NOMO-1 treated with dmso at 0.1 percent for 144 hours (cell line): Measurements from ENCODE around the gene PEX7.
"Not testable (repeated sequence)": the region's sequence is repeated elsewhere in the genome, so short reads cannot be mapped to it uniquely, and the experiment has no call there.

ENCODE experiments used
- DNase-seq: peaks from one replicate; lab custom pipeline; 2025; ENCODE audit not compliant: unreplicated experiment; lab: John Stamatoyannopoulos, UW

The PEX7 gene

DNA sequence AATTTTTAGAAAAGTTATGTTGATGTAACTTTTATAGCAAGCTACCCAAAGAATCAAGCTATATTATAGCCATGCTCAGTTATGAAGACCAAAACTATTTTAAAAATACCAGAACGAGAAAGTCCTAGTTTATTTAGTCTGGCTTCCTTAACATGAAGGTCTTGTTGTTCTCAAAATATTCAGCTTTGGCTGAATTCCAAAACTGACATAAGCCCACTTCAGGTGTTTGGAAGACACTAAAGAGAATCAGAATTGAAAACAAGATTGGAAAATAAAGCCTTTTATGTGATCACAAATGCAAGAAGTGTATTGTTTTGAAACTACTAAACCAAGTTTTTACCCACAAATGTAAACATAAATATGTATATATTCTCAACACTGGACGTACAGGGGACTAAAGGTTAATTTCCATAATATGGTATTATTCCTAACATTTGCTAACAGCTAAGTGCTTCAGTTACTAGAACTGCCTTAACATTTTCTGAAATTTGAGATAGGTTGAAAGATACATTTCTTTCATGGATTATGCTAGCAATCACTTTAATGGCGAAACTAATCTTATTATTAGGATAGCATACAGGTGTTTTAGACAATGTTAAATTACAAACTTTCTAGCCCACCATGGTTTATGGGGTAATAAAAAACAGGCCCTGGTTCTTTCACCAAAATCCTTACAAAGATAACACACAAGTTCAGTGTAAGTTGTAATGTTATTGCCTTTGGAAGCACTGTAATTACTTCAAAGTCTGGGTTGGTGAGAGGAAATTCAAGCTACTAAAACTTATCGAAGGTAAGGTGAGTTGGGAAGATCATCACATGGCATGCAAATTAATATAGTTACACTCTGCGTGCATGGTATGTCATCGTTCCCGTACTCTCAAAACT is 31.7 kb upstream of the PEX7 start:
- no peak for DNase-seq

DNA sequence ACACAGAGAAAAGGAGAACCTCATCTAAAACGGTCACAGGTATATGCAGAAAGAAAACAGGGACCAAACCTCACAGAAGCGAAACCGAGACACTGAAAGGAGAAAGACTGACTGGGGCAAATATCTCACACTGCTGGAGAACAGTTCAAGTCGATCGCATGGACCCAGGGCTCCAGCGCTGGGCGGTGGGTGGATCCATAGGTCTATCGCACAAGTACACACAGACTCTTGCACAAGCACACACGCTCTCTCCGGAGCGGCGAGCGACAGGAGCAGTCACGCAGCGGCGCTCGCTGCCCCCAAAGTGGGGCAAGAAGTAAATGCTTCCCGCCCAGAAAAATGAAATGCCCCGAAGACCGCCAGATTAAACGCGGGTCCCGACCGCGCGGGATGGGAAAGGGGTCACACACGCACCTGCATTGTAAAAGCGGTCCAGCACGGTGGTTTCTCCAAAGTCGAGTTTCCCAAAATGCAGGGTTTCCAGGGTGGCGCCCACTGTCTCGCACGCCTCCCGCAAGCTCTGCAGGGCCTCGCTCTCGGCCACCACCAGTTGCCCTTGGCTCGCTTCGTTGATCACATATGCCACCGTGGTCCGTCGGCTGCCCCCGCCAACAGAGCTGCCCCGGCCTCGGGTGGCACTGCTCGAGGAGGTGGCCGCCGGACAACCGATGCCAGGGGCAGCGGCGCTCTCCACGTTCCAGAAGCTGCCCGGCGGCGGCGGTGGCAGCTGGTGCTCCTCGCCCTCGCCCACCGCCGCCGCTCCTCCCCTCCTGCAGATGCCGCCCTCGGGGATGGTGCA is 30.9 kb upstream of the PEX7 start:
- DNase-seq = peak; percentile 55

DNA sequence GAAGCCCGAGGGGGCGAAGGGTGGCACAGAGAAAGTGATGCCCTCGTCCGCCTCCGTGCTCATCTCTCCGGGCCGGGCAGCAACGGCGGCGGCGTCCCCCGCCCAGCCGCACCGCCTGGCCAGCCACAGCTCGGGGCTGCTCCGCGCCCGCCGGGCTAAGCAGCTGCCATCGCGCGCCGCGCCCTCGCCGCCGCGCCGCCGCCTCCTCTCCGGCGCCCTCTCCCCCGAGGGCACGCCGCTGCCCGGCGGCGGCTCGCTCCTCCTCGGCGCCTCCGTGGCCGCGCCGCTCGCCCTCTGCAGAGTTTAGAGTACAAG is 30.3 kb upstream of the PEX7 start:
- DNase-seq = no peak

DNA sequence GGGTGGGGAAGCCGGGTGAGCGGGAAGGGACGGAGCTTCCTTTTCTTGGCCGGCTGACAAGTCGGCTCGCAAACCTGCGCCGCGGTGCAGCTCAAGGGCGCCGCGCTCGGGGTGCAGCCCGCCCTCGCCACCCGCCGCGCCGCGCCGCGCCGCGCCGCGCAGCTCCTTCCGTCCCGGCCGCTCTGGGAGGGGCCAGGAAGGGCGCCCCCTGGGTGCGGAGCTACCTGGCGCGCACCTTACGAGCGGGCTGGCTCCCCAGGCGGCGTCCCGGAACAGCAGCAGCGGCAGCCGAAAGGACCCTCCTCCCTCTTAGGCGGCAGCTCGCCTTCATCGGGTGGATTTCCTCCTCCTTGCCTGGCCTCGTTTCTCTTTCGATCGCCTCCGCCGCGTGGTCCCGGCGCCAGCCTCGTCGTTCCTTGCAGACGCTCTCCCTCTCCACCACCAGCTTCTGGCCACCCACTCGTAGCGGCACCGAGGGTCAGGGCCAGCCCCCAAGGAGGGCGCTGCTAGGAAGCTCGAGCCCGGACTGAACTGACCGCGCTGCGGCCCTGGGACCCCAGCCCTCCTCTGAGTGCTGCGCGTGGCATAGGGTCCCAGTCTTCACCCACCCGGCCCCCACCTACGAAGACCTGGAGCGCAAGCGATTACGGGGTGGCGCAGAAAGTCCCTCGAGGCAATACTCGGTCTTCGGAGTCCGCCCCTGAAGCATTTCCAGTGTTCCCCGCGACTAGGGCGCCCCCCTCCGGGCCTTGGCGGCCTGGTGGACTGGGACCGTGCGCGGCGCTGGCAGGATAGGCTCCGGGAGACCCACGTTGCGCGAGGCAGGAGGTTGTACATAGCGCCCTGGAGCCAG is 29.8 kb upstream of the PEX7 start, which contains the start of gene MAP3K5:
TSS of gene MAP3K5 (minus strand) at position 68 of the 853 bp plus-strand sequence. CDS start 320 bp downstream, outside the sequence.
- DNase-seq = peak; percentile 85

DNA sequence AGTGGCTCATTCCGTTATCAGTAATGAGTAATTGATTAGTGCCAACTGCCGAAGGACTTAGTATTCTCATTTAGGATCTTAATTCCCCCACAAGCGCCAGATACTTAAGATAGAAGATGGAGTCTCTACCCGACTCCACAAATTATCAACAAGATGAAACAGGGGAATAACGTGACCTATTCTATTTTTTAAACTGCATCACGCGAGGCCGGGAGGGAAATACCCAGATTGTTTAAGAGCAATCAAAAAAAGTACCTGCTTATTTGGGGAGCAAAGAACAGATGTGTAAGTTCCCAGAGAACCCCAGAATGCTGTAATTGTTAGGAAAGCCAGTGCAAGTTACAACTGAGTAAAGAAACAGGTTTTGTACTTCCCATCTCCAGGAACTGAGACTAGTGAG is 29.0 kb upstream of the PEX7 start:
- no peak for DNase-seq

DNA sequence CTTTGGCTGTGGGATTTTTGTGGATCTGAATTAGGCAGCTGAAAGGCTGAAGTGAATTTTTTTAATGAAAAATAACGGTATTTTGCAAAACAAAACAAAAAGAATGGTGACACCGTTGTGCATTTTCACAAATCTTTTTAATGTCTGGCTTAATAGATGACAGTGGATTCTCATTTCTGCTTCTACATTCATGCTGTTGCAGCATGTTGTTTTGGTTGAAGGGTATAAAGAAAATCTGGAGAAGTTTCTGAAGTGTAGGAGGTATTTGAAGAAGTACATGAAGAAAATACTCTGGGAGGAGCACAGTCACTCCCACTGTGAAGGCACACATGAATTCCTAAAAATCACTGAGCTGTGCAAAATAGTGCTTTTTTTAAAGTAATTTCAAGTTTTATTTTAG is 27.0 kb upstream of the PEX7 start:
- DNase-seq = no peak

DNA sequence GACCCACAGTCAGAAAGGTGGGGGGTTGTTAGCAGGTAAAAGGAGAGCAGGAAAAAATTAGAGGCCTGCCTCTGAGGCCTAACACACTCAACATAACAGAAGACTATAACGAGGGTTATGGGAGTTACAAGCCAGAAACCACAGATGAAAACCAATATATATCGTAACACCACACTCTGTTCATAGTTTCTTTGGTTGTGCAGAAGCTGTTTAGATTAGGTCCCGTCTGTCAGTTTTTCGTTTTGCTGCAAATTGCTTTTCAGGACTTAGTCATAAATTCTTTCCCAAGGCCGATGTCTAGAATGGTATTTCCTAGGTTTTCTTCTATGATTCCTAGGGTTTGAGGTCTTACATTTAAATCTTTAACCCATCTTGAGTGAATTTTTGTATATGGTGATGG is 26.4 kb upstream of the PEX7 start:
- no peak for DNase-seq

DNA sequence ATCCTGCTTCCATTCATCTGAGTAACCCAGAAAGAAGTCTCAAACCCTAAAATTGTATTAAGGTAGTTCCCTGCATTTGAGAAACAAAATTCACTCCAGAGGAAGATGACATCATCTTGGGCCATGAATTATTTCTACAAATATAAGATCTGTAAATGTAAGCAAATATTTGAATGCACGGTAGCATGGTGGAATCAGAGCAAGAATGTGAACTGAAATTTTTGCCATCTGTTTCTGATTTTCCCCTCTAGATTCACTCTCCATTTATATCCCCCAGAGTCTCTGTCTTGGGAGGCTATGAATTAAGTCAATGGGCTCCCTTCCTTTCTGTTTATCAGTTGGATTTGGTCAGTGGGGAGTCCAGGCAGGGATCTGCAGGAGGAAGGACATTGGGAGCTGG is 24.3 kb upstream of the PEX7 start:
- DNase-seq = no peak

DNA sequence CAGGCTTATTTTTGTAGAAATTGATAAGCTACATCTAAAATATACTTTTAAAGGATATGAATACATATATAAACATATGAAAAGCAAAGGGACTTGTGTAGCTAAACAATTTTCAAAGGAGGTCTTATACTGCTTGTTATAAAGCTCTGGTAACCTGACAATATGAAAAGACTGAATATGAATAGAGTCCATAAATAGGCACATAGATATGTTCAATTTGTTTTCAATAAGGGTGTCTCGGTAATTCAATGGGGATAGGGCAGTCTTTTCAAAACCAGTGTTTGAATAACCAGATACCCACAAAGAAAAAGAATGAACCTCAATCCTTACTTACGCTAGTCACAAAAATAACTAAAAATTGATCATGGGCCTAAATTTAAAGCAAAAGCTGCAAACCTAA is 20.8 kb upstream of the PEX7 start:
- DNase-seq = no peak

DNA sequence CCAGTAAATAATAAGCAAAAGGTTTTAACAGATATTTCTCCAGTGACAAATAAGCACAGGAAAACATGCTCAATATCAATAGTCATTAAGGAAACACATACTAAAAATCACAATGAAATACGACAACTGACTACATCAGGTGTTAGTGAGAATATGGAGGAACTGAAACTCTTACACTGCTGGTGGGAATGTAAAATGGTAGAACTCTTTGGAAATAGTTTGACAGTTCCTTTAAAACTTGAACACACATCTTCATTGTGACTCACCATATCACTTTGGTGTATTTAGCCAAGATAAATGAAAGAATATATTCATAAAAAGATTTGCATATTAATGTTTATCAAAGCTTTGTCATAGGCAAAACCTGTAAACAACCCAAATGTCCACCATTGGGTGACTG is 18.8 kb upstream of the PEX7 start:
- DNase-seq = no peak

DNA sequence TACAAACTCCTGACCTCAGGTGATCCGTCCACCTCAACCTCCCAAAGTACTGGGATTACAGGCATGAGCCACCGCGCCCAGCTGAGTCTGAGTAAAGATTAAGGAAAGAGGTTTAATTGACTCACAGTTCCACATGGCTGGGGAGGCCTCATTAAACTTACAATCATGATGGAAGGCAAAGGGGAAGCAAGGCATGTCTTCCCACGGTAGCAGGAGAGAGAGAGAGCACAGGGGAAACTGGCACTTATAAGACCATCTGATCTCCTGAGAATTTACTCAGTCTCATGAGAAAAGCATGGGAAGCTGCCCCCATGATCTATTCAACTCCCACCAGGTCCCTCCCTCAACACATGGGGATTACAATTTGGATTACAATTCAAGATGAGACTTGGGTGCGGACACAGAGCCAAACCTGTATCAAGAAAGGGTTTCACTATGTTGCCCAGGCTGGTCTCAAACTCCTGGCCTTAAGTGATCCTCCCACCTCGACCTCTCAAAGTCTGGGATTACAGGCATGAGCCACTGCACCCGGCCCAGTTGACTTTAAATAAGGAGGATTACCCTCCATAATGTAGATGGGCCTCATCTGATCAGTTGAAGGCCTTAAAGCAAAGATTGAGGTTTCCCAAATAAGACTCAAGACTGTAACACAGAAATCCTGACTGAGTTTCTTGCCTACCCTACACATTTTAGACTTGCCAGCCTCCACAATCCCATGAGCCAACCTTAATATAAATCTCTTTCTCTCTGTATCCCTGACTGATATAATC is 13.1 kb upstream of the PEX7 start:
- DNase-seq = no peak

DNA sequence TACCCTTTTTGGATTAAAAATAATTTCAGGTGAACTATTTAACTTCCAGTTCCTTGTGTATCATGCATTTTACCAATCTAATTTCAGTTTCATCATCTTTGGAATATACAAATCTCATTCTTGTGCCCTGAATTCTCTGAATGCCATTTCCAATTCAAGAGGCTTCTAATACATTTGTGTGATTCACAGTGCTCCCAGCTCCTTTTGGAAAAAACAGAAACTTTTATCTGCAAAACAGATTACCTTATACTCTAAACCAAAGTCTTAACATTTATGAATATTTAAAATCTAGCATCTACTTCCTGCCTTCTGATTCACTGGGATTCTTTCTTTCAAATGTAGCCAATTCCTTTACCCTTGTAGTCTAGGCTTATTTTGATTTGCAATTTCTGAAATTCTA is 11.1 kb upstream of the PEX7 start:
- DNase-seq = no peak

DNA sequence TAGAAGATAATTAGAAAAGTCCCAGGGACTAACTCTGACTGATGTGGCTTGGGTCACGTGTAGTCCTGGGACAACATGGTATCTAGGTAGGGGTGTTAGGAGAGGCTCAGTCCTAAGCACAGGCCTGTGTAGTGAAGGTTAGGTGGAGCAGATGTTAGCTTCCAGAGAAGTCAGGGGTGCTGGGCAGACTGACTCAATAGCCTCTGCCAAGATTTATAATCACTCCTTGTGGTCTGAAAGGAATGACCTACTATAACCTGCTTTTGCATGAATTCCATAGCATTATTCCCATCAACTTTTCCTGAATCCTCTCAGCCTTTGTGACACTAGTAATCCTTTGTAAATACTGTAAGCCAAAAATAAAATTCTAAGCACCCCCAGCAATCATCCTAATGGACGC is 10.2 kb upstream of the PEX7 start:
- DNase-seq = no peak

DNA sequence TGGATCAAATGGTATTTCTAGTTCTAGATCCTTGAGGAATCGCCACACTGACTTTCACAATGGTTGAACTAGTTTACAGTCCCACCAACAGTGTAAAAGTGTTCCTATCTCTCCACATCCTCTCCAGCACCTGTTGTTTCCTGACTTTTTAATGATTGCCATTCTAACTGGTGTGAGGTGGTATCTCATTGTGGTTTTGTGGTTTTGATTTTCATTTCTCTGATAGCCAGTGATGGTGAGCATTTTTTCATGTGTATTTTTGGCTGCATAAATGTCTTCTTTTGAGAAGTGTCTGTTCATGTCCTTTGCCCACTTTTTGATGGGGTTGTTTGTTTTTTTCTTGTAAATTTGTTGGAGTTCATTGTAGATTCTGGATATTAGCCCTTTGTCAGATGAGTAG is 6.8 kb upstream of the PEX7 start:
- not testable (repeated sequence) for DNase-seq

DNA sequence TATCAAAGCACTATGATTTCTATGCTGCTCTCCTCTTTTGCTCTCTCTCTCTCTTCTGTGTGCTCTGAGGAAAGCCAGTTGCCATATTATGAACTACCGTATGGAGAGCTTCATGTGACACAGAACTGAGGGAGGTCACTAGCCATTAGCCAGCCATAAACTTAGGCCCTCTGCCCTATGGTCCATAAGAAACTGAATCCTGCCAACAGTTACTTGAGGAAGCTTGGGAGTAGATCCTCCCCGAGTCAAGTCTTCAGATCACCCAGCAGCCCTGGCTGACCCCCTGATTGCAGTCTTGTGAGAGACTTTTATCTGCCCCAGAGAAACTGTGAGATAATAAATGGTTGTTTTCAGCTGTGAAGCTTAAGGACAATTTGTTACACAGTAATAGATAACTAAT is 5.7 kb upstream of the PEX7 start:
- DNase-seq = no peak

DNA sequence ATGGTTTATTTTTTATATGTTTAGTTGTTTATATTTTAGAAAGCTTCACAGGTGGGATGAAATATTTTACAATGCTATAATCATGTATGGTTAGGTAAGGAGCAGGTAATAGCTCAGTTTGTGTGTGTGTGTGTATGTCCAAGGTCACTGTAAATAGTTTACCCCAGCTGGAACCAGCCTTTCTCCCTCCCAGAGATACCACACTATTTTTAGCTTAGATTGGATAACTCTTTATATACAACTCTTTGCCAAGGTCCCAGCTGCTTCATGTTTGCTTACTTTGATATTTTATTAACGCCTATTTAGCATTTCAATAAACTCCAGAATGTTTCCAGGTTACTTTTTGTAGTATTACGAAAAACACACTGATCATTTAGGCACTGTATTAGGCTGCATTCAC is 1.8 kb upstream of the PEX7 start:
- no peak for DNase-seq

DNA sequence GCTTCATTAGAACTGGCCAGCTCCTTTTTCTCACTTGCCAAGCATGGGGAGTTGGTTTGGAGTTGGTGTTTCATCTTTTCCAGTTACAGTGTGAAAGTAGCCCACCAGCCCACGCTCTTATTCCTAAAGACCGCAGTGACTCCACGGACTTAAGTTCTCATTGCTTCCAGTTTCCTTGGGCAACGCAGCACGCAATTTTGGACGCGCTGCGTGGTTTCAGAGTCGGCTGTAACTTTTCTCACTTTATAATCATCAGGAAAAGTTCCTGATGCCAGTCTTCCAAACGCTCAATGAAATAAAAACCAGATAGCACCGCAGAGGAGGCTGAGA is 381 bp upstream of the PEX7 start:
- peak; percentile 43 for DNase-seq

DNA sequence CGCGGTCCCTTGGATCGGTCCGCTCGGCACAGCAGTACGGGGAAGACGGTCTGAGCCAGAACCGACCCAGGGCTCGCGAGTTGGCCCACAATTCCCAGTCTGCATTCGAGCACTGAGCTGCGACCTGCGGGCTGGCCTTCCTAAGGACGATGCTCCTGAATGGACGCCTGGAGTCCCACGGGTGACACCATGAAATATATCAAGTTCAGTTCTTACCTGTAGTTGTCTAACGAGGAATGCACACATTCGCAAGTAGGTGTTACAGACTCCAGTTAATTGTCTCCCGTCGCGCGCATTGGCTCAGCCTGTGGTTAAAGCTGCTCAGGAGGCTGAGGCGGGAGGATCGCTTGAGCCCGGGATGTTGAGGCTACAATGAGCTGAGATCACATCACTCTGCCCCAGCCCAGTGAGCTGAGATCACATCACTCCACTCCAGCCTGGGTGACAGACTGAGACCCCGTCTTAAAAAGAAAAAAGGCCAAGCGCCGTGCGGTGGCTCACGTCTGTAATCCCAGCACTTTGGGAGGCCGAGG is 802 bp downstream of the PEX7 start:
- DNase-seq = no peak

DNA sequence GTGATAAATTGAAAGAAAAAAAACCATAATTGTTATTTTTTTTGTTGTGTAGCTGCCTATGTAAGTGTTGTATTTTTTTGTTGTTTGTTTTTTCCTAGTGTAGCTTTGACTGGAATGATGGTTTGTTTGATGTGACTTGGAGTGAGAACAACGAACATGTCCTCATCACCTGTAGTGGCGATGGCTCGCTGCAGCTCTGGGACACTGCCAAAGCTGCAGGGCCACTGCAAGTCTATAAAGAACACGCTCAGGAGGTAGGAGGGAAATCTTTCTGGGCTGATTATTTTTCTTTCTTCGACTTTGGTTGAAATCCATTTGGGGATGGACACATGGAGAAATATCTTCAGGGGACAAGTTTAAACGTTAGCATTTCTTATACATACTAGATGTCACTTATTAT is 3.8 kb downstream of the PEX7 start:
- no peak for DNase-seq

DNA sequence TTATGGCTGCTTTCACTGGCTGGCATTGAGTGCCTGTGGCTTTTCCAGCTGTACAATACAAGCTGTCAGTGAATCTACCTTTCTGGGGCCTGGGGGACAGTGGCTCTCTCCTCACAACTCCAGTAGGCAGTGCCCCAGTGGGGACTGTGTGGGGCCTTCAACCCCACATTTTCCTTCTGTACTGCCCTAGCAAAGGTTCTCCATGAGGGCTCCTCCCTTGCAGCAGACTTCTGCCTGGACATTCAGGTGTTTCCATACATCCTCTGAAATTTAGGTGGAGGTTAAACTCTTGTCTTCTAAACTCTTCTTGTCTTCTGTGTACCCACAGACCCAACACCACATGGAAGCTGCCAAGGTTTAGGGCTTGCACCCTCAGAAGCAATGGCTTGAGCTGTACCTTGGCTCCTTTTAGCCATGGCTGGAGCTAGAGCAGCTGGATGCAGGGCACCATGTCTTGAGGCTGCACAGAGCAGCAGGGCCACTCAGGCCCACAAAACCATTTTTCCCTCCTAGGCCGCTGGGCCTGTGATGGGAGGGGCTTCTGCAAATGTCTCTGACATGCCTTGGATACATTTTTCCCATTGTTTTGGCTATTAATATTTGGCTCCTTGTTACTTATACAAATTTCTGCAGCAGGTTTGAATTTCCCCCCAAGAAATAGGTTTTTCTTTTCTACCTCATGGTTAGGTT is 9.6 kb downstream of the PEX7 start:
- no peak for DNase-seq
